Activated naive CD4-positive, alpha-beta T cell treated with anti-CD3 and anti-CD28 coated beads, Interleukin-2, amount 50 U/mL, for 24 hours (primary cell): Measurements from ENCODE around the gene TBC1D9B.

Experiments
- H3K27ac Mint-ChIP-seq: one replicate; pipeline ENCODE4 v1.8.0; 2021; ENCODE audit warnings: mild to moderate bottlenecking, mixed read lengths
- H3K27me3 Mint-ChIP-seq: one replicate; pipeline ENCODE4 v1.8.0; 2021; ENCODE audit warnings: mixed read lengths
- H3K36me3 Mint-ChIP-seq: one replicate; pipeline ENCODE4 v1.8.0; 2021; ENCODE audit warnings: mixed read lengths
- H3K4me1 Mint-ChIP-seq: one replicate; pipeline ENCODE4 v1.8.0; 2021; ENCODE audit warnings: mixed read lengths
- H3K4me3 Mint-ChIP-seq: one replicate; pipeline ENCODE4 v1.8.0; 2021; ENCODE audit warnings: mild to moderate bottlenecking, mixed read lengths
- H3K9me3 Mint-ChIP-seq: one replicate; pipeline ENCODE4 v1.8.0; 2021; ENCODE audit warnings: mixed read lengths

Gene TBC1D9B

GRCh38 chr5:179817890-179818745 lies 89.6 kb downstream of the TBC1D9B start:
- Mint-ChIP-seq H3K36me3 (peaks cover 3% of the 10 kb centered on the region), H3K27me3 (no peaks in the 10 kb centered on the region), H3K9me3 (no peaks in the 10 kb centered on the region), H3K4me3 (peak overlapping the region; percentile 80), H3K4me1 (peaks cover 39% of the 10 kb centered on the region), H3K27ac (no peak overlapping the region)

GRCh38 chr5:179817470-179817840 lies 90.2 kb downstream of the TBC1D9B start:
- Mint-ChIP-seq H3K36me3 (peaks cover 1% of the 10 kb centered on the region), H3K27ac (no peak overlapping the region), H3K4me3 (peak overlapping the region; percentile 42), H3K4me1 (peaks cover 32% of the 10 kb centered on the region), H3K27me3 (no peaks in the 10 kb centered on the region), H3K9me3 (no peaks in the 10 kb centered on the region)

- H3K27me3 Mint-ChIP-seq = no peaks in the 10 kb centered on the region
- H3K36me3 Mint-ChIP-seq = peaks cover 1% of the 10 kb centered on the region
- no peak overlapping the region for H3K27ac Mint-ChIP-seq
- peak overlapping the region; percentile 42 for H3K4me3 Mint-ChIP-seq
- H3K9me3 Mint-ChIP-seq = no peaks in the 10 kb centered on the region
- peaks cover 27% of the 10 kb centered on the region for H3K4me1 Mint-ChIP-seq
Measured at GRCh38 chr5:179816796-179817469, 90.8 kb downstream of the TBC1D9B start.

- H3K27ac Mint-ChIP-seq = no peak overlapping the region
- no peaks in the 10 kb centered on the region for H3K9me3 Mint-ChIP-seq
- no peaks in the 10 kb centered on the region for H3K27me3 Mint-ChIP-seq
- H3K4me1 Mint-ChIP-seq = peaks cover 24% of the 10 kb centered on the region
- H3K36me3 Mint-ChIP-seq = peaks cover 1% of the 10 kb centered on the region
- no peak overlapping the region for H3K4me3 Mint-ChIP-seq
Measured at GRCh38 chr5:179816401-179816795, 91.3 kb downstream of the TBC1D9B start.

- Mint-ChIP-seq H3K9me3 (no peaks in the 10 kb centered on the region), H3K36me3 (peaks cover 1% of the 10 kb centered on the region), H3K4me3 (peak overlapping the region; percentile 51), H3K27me3 (no peaks in the 10 kb centered on the region), H3K4me1 (peaks cover 24% of the 10 kb centered on the region), H3K27ac (no peak overlapping the region)
Measured at GRCh38 chr5:179815491-179816249, 92.0 kb downstream of the TBC1D9B start.

- Mint-ChIP-seq H3K4me1 (peaks cover 15% of the 10 kb centered on the region), H3K4me3 (no peak overlapping the region), H3K9me3 (no peaks in the 10 kb centered on the region), H3K27me3 (no peaks in the 10 kb centered on the region), H3K27ac (no peak overlapping the region), H3K36me3 (peaks cover 1% of the 10 kb centered on the region)
Measured at GRCh38 chr5:179814090-179814489, 93.6 kb downstream of the TBC1D9B start.

GRCh38 chr5:179812997-179813607 lies 94.6 kb downstream of the TBC1D9B start:
- Mint-ChIP-seq H3K27me3 (no peaks in the 10 kb centered on the region), H3K36me3 (peaks cover 1% of the 10 kb centered on the region), H3K4me3 (no peak overlapping the region), H3K27ac (no peak overlapping the region), H3K9me3 (no peaks in the 10 kb centered on the region), H3K4me1 (peaks cover 8% of the 10 kb centered on the region)

- H3K4me3 Mint-ChIP-seq = no peak overlapping the region
- H3K27me3 Mint-ChIP-seq = no peaks in the 10 kb centered on the region
- H3K9me3 Mint-ChIP-seq = no peaks in the 10 kb centered on the region
- peaks cover 1% of the 10 kb centered on the region for H3K36me3 Mint-ChIP-seq
- no peak overlapping the region for H3K27ac Mint-ChIP-seq
- no peaks in the 10 kb centered on the region for H3K4me1 Mint-ChIP-seq
Measured at GRCh38 chr5:179812135-179812825, 95.4 kb downstream of the TBC1D9B start.
